T-helper 1 cell treated with Interleukin-12 subunit alpha and Interleukin-12 subunit beta and Interleukin-4 antibody, amounts not matched to agents 30 μg/mL and 1 μg/mL, for 36 hours (primary cell): ENCODE measurements around the gene PLPP4.

Source experiments
- H3K27ac Mint-ChIP-seq: one replicate; pipeline ENCODE4 v1.8.0; 2021; ENCODE audit warnings: mild to moderate bottlenecking, mixed read lengths
- H3K27me3 Mint-ChIP-seq: one replicate; pipeline ENCODE4 v1.8.0; 2021; ENCODE audit warnings: low read depth, mixed read lengths
- H3K36me3 Mint-ChIP-seq: one replicate; pipeline ENCODE4 v1.8.0; 2021; ENCODE audit warnings: low read depth, mixed read lengths
- H3K4me1 Mint-ChIP-seq: one replicate; pipeline ENCODE4 v1.8.0; 2021; ENCODE audit warnings: low read depth, mixed read lengths
- H3K4me3 Mint-ChIP-seq: one replicate; pipeline ENCODE4 v1.8.0; 2021; ENCODE audit warnings: mild to moderate bottlenecking, moderate library complexity, mixed read lengths
- H3K9me3 Mint-ChIP-seq: one replicate; pipeline ENCODE4 v1.8.0; 2021; ENCODE audit warnings: mixed read lengths

Gene PLPP4

GRCh38 chr10:120466006-120466405 lies 9.0 kb downstream of the PLPP4 start:
- no peaks in the 10 kb centered on the region for H3K9me3 Mint-ChIP-seq
- no peaks in the 10 kb centered on the region for H3K36me3 Mint-ChIP-seq
- H3K4me1 Mint-ChIP-seq, result no peaks in the 10 kb centered on the region
- H3K27ac Mint-ChIP-seq, result no peak overlapping the region
- no peak overlapping the region for H3K4me3 Mint-ChIP-seq
- H3K27me3 Mint-ChIP-seq, result no peaks in the 10 kb centered on the region

GRCh38 chr10:120473593-120473992 lies 16.6 kb downstream of the PLPP4 start:
- Mint-ChIP-seq H3K9me3 (no peaks in the 10 kb centered on the region), H3K4me3 (no peak overlapping the region), H3K4me1 (no peaks in the 10 kb centered on the region), H3K36me3 (no peaks in the 10 kb centered on the region), H3K27ac (no peak overlapping the region), H3K27me3 (no peaks in the 10 kb centered on the region)

- H3K9me3 Mint-ChIP-seq, result no peaks in the 10 kb centered on the region
- H3K36me3 Mint-ChIP-seq, result no peaks in the 10 kb centered on the region
- no peaks in the 10 kb centered on the region for H3K4me1 Mint-ChIP-seq
- H3K27ac Mint-ChIP-seq, result no peak overlapping the region
- no peaks in the 10 kb centered on the region for H3K27me3 Mint-ChIP-seq
- H3K4me3 Mint-ChIP-seq, result no peak overlapping the region
Measured at GRCh38 chr10:120474956-120475355, 17.9 kb downstream of the PLPP4 start.

- H3K9me3 Mint-ChIP-seq, result no peaks in the 10 kb centered on the region
- H3K4me3 Mint-ChIP-seq, result no peak overlapping the region
- H3K27me3 Mint-ChIP-seq, result no peaks in the 10 kb centered on the region
- H3K27ac Mint-ChIP-seq, result no peak overlapping the region
- no peaks in the 10 kb centered on the region for H3K36me3 Mint-ChIP-seq
- no peaks in the 10 kb centered on the region for H3K4me1 Mint-ChIP-seq
Measured at GRCh38 chr10:120475844-120476791, 19.1 kb downstream of the PLPP4 start.

GRCh38 chr10:120477021-120477742 lies 20.2 kb downstream of the PLPP4 start:
- no peaks in the 10 kb centered on the region for H3K27me3 Mint-ChIP-seq
- H3K4me1 Mint-ChIP-seq, result no peaks in the 10 kb centered on the region
- H3K9me3 Mint-ChIP-seq, result no peaks in the 10 kb centered on the region
- H3K27ac Mint-ChIP-seq, result no peak overlapping the region
- H3K4me3 Mint-ChIP-seq, result no peak overlapping the region
- no peaks in the 10 kb centered on the region for H3K36me3 Mint-ChIP-seq

GRCh38 chr10:120477743-120478141 lies 20.7 kb downstream of the PLPP4 start:
- Mint-ChIP-seq H3K36me3 (no peaks in the 10 kb centered on the region), H3K27ac (no peak overlapping the region), H3K4me1 (no peaks in the 10 kb centered on the region), H3K4me3 (no peak overlapping the region), H3K27me3 (no peaks in the 10 kb centered on the region), H3K9me3 (no peaks in the 10 kb centered on the region)

GRCh38 chr10:120478386-120478785 lies 21.4 kb downstream of the PLPP4 start:
- H3K36me3 Mint-ChIP-seq, result no peaks in the 10 kb centered on the region
- H3K9me3 Mint-ChIP-seq, result no peaks in the 10 kb centered on the region
- H3K27ac Mint-ChIP-seq, result no peak overlapping the region
- H3K4me1 Mint-ChIP-seq, result no peaks in the 10 kb centered on the region
- H3K27me3 Mint-ChIP-seq, result no peaks in the 10 kb centered on the region
- no peak overlapping the region for H3K4me3 Mint-ChIP-seq

- no peaks in the 10 kb centered on the region for H3K4me1 Mint-ChIP-seq
Measured at GRCh38 chr10:120479506-120479905, 22.5 kb downstream of the PLPP4 start.

GRCh38 chr10:120480065-120480600 lies 23.1 kb downstream of the PLPP4 start:
- no peak overlapping the region for H3K4me3 Mint-ChIP-seq
- H3K27ac Mint-ChIP-seq, result no peak overlapping the region
- no peaks in the 10 kb centered on the region for H3K36me3 Mint-ChIP-seq
- H3K27me3 Mint-ChIP-seq, result no peaks in the 10 kb centered on the region
- no peaks in the 10 kb centered on the region for H3K9me3 Mint-ChIP-seq
- no peaks in the 10 kb centered on the region for H3K4me1 Mint-ChIP-seq

More at GRCh38 chr10:120479506-120479905, 22.5 kb downstream of the PLPP4 start:
- H3K27me3 Mint-ChIP-seq, result no peaks in the 10 kb centered on the region
- H3K27ac Mint-ChIP-seq, result no peak overlapping the region
- no peaks in the 10 kb centered on the region for H3K9me3 Mint-ChIP-seq
- no peak overlapping the region for H3K4me3 Mint-ChIP-seq
- no peaks in the 10 kb centered on the region for H3K36me3 Mint-ChIP-seq

- H3K4me3 Mint-ChIP-seq, result no peak overlapping the region
- H3K9me3 Mint-ChIP-seq, result no peaks in the 10 kb centered on the region
- no peak overlapping the region for H3K27ac Mint-ChIP-seq
Measured at GRCh38 chr10:120480848-120481247, 23.8 kb downstream of the PLPP4 start.

GRCh38 chr10:120483006-120483405 lies 26.0 kb downstream of the PLPP4 start:
- no peak overlapping the region for H3K27ac Mint-ChIP-seq

More at GRCh38 chr10:120480848-120481247, 23.8 kb downstream of the PLPP4 start:
- Mint-ChIP-seq H3K36me3 (no peaks in the 10 kb centered on the region), H3K4me1 (no peaks in the 10 kb centered on the region), H3K27me3 (no peaks in the 10 kb centered on the region)

GRCh38 chr10:120483651-120484301 lies 26.7 kb downstream of the PLPP4 start:
- no peaks in the 10 kb centered on the region for H3K9me3 Mint-ChIP-seq
- no peaks in the 10 kb centered on the region for H3K4me1 Mint-ChIP-seq
- H3K36me3 Mint-ChIP-seq, result no peaks in the 10 kb centered on the region
- H3K4me3 Mint-ChIP-seq, result no peak overlapping the region
- H3K27me3 Mint-ChIP-seq, result no peaks in the 10 kb centered on the region
- H3K27ac Mint-ChIP-seq, result no peak overlapping the region

More at GRCh38 chr10:120483006-120483405, 26.0 kb downstream of the PLPP4 start:
- Mint-ChIP-seq H3K9me3 (no peaks in the 10 kb centered on the region), H3K4me3 (no peak overlapping the region), H3K4me1 (no peaks in the 10 kb centered on the region), H3K36me3 (no peaks in the 10 kb centered on the region), H3K27me3 (no peaks in the 10 kb centered on the region)

GRCh38 chr10:120485946-120486345 lies 28.9 kb downstream of the PLPP4 start:
- no peaks in the 10 kb centered on the region for H3K36me3 Mint-ChIP-seq
- H3K27ac Mint-ChIP-seq, result no peak overlapping the region
- H3K4me1 Mint-ChIP-seq, result no peaks in the 10 kb centered on the region
- no peaks in the 10 kb centered on the region for H3K27me3 Mint-ChIP-seq
- H3K9me3 Mint-ChIP-seq, result no peaks in the 10 kb centered on the region
- no peak overlapping the region for H3K4me3 Mint-ChIP-seq

GRCh38 chr10:120486671-120487205 lies 29.7 kb downstream of the PLPP4 start:
- Mint-ChIP-seq H3K27ac (no peak overlapping the region), H3K36me3 (no peaks in the 10 kb centered on the region), H3K4me3 (no peak overlapping the region), H3K9me3 (no peaks in the 10 kb centered on the region), H3K27me3 (no peaks in the 10 kb centered on the region), H3K4me1 (no peaks in the 10 kb centered on the region)
